SH-SY5Y (cell line): ENCODE results near the gene HOXB7.

Source experiments
- GATA2 ChIP-seq: IDR thresholded peaks from 2 replicates; pipeline ENCODE4 v1.6.1; 2011; ENCODE audit warnings: mild to moderate bottlenecking, low read depth, low read length
- GATA3 ChIP-seq: IDR thresholded peaks from 2 replicates; pipeline ENCODE4 v1.6.1; 2011; ENCODE audit warnings: low read depth, mild to moderate bottlenecking, low read length, moderate library complexity

DNA sequence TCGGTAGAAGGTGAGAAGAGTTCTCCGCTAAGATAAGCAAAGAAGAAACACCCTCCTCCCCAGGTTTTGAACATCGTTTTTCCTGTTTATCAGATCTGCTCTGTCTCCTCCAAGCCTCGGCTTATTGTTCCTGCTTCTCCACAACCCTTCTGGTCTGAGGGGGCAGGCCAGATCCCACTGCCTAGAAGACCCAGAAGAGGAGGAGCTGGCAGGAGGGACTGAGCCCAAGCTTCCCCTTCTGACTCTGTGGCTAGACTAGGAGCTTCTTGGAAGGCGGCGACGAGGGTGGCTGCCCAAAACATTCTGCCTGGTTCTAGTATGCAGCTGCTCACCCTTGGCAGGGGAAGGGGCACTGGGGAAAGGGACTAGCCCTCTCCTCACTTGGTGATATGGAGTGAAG, 12.1 kb downstream of the HOXB7 start:
- TF ChIP-seq GATA3: no peak
- no peak for TF ChIP-seq GATA2
